ENCODE measurements around the gene DBH. TPM values are rescaled to one million over a fixed set of nuclear protein-coding genes. Genes with fewer than 3 reads are reported as not detected.

Gene DBH
- total and polyA plus RNA-seq, 7 donors = 0.01 TPM; not detected in 6

GRCh38 chr9:133637451-133638055, 1.4 kb downstream of the DBH start:
- WGBS, 2 donors = 81% methylated on average over 12 of the region's 12 CpGs
- no peak for DNase-seq
- Histone ChIP-seq H3K27ac (no peak overlapping the region), H3K4me3 (no peak overlapping the region), H3K9me3 (no peaks in the 10 kb centered on the region), H3K27me3 (peaks cover 0 to 19% (median 0%) of the 10 kb centered on the region in 3 donors), H3K36me3 (no peaks in the 10 kb centered on the region), H3K4me1 (no peaks in the 10 kb centered on the region)
- TF ChIP-seq, protein P1, sequence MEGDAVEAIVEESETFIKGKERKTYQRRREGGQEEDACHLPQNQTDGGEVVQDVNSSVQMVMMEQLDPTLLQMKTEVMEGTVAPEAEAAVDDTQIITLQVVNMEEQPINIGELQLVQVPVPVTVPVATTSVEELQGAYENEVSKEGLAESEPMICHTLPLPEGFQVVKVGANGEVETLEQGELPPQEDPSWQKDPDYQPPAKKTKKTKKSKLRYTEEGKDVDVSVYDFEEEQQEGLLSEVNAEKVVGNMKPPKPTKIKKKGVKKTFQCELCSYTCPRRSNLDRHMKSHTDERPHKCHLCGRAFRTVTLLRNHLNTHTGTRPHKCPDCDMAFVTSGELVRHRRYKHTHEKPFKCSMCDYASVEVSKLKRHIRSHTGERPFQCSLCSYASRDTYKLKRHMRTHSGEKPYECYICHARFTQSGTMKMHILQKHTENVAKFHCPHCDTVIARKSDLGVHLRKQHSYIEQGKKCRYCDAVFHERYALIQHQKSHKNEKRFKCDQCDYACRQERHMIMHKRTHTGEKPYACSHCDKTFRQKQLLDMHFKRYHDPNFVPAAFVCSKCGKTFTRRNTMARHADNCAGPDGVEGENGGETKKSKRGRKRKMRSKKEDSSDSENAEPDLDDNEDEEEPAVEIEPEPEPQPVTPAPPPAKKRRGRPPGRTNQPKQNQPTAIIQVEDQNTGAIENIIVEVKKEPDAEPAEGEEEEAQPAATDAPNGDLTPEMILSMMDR (IDR thresholded peaks at IDR 0.05) = no peak
- no peak for TF ChIP-seq POLR2AphosphoS5 (IDR thresholded peaks at IDR 0.05)
- TF ChIP-seq POLR2A (IDR thresholded peaks at IDR 0.05) = no peak
- no peak for TF ChIP-seq EP300 (IDR thresholded peaks at IDR 0.05)
- intact Hi-C loops (cut with DNase I) = no loop called here

- intact Hi-C loops (cut with DNase I) = no loop called here
- H3K27me3 ChIP-seq = peaks cover 0 to 19% (median 0%) of the 10 kb centered on the region in 3 donors
- no peak overlapping the region for H3K27ac ChIP-seq
- no peaks in the 10 kb centered on the region for H3K4me1 ChIP-seq
- H3K4me3 ChIP-seq = no peak overlapping the region
- WGBS, 2 donors = 70 to 72% methylated on average over 8 of the region's 8 CpGs
- H3K36me3 ChIP-seq = no peaks in the 10 kb centered on the region
- TF ChIP-seq POLR2AphosphoS5 (IDR thresholded peaks at IDR 0.05) = no peak
- TF ChIP-seq POLR2A (IDR thresholded peaks at IDR 0.05) = no peak
- TF ChIP-seq, protein P1 (IDR thresholded peaks at IDR 0.05) = no peak
- no peak for TF ChIP-seq EP300 (IDR thresholded peaks at IDR 0.05)
- no peak for DNase-seq
- no peaks in the 10 kb centered on the region for H3K9me3 ChIP-seq
These were observed 1.9 kb downstream of the DBH start for GRCh38 chr9:133638076-133638475.

DNA sequence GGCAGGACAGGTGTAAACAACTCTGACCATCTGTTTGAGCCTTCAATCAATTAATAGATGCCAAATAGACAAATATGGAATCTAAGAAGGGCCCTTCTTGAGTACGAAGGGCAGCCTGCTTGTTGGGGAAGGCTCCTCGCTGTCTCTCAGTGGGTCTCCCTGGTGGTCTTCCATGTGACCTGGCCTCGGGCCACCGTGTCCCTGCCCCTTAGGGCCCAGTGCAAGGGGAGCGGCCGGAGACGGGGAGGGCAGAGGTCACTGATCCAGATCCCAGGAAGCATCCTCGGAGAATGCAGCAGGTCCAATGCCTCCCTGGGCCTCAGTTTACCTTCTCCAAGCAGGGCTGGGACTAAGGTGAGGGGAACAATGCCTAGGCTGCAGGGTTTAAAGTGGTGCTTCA, 2.5 kb downstream of the DBH start:
- no peak overlapping the region for H3K27ac ChIP-seq

DNA sequence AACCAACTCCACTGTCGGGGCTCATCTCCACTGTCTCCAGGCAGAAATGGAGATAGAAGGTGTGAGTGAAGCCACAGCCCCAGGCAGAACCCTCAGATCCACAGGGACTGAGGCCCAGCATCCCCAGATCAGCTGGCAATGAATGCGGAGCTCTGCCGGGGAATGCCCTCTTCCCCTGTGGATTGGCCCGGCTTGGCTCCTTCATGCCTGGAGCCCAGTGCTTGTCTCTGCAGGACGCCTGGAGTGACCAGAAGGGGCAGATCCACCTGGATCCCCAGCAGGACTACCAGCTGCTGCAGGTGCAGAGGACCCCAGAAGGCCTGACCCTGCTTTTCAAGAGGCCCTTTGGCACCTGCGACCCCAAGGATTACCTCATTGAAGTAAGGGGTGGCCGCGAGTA, 3.5 kb downstream of the DBH start:
- Histone ChIP-seq H3K9me3 (no peaks in the 10 kb centered on the region), H3K4me3 (no peak overlapping the region), H3K27ac (no peak overlapping the region), H3K27me3 (peaks cover 0 to 9% (median 0%) of the 10 kb centered on the region in 3 donors), H3K36me3 (no peaks in the 10 kb centered on the region), H3K4me1 (no peaks in the 10 kb centered on the region)
- 78 to 88% methylated on average over 8 of the region's 8 CpGs for WGBS, 2 donors
- TF ChIP-seq, protein P1 (IDR thresholded peaks at IDR 0.05) = no peak
- TF ChIP-seq EP300 (IDR thresholded peaks at IDR 0.05) (no peak), POLR2A (IDR thresholded peaks at IDR 0.05) (no peak)
- DNase-seq = no peak
- intact Hi-C loops (cut with DNase I) = no loop called here

More for the DNA sequence above, 2.5 kb downstream of the DBH start:
- no peak for DNase-seq
- no peak overlapping the region for H3K4me3 ChIP-seq
- TF ChIP-seq POLR2A (IDR thresholded peaks at IDR 0.05) (no peak), POLR2AphosphoS5 (IDR thresholded peaks at IDR 0.05) (no peak), EP300 (IDR thresholded peaks at IDR 0.05) (no peak)
- TF ChIP-seq, protein P1 (IDR thresholded peaks at IDR 0.05) = no peak
- H3K36me3 ChIP-seq = no peaks in the 10 kb centered on the region
- H3K4me1 ChIP-seq = no peaks in the 10 kb centered on the region
- WGBS, 2 donors = 71 to 85% methylated on average over 8 of the region's 8 CpGs
- H3K9me3 ChIP-seq = no peaks in the 10 kb centered on the region
- H3K27me3 ChIP-seq = peaks cover 0 to 14% (median 0%) of the 10 kb centered on the region in 3 donors
- intact Hi-C loops (cut with DNase I) = no loop called here

DNA sequence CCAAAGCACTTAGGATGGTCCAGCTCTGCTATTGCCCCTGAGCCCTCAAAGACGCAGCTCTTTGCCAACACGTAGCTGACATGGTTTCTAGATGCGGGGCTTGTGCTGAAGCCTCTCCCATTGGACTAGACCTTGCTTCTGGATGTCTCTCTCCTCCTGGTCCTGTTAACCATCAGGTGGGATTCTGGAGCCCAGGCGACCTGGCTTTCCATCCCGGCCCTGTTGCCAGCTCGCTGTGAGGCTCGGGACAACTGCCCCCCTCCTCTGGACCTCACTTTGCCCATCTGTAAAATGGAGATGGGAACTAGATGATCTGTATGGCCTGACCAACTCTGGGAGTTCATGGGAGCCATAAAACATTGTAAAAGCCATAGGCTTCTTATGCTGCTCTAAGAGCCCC, 4.0 kb downstream of the DBH start:
- Histone ChIP-seq H3K4me1 (no peaks in the 10 kb centered on the region), H3K27me3 (peaks cover 0 to 9% (median 0%) of the 10 kb centered on the region in 3 donors), H3K9me3 (no peaks in the 10 kb centered on the region), H3K27ac (no peak overlapping the region), H3K4me3 (no peak overlapping the region), H3K36me3 (no peaks in the 10 kb centered on the region)
- WGBS, 2 donors = 83 to 93% methylated on average over 7 of the region's 7 CpGs
- DNase-seq = no peak
- TF ChIP-seq POLR2A (IDR thresholded peaks at IDR 0.05) (no peak), POLR2AphosphoS5 (IDR thresholded peaks at IDR 0.05) (no peak), EP300 (IDR thresholded peaks at IDR 0.05) (no peak)
- TF ChIP-seq, protein P1 (IDR thresholded peaks at IDR 0.05) = no peak
- intact Hi-C loops (cut with DNase I) = no loop called here

Measured in sigmoid colon (tissue), 7 donors.